CD4-positive, alpha-beta T cell treated with Interleukin-15 for 1 hour (primary cell): ENCODE measurements around the gene CRTC1.
"Not testable (repeated sequence)": the region's sequence is repeated elsewhere in the genome, so short reads cannot be mapped to it uniquely, and the experiment has no call there.

Source experiments
- DNase-seq: peaks from one replicate; pipeline ENCODE4 v3.0.0-alpha.2; 2020

The CRTC1 gene

DNA sequence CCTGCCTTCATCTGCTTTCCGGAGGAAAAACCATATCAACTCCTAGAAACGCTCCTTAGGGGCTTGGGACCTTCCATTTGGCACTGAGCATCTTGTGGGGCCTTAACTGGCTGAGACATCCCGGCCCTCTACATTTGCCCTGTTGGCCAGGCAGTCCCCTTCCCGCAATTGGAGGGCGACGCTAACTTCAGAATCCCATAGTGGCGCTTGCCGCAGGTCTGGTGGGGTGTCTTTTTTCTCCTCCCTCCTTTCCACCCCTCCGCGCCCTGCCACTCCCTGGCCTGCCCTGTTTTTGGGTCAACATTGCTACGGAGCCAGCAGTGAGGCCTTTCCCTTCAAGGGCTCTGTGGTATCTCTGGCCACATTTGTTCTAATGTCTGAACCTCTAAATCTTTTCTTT is 13.6 kb upstream of the CRTC1 start:
- no peak for DNase-seq

DNA sequence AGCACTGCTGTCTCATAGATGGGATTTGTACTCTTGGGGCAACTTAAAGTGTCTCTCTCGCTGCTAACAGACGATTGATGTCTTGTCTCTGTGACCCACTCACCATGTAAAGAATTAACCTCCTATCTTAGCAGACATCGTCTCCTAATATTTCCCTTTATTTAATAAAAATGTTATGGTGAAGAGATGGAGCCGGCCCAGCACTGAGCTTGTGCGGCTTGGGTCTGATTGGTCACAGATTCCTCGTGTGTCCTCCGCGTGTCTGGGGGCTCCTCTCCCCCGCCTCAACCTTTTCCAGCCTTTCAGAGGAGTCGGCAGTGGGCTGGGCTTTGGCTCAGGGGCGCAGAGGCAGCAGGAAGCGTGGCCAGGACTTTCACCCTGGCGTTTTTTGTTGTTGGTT is 13.2 kb upstream of the CRTC1 start:
- DNase-seq: no peak

GRCh38 chr19:18671303-18672043 is 12.0 kb upstream of the CRTC1 start:
- DNase-seq: no peak

GRCh38 chr19:18672044-18672451 is 11.4 kb upstream of the CRTC1 start:
- no peak for DNase-seq

DNA sequence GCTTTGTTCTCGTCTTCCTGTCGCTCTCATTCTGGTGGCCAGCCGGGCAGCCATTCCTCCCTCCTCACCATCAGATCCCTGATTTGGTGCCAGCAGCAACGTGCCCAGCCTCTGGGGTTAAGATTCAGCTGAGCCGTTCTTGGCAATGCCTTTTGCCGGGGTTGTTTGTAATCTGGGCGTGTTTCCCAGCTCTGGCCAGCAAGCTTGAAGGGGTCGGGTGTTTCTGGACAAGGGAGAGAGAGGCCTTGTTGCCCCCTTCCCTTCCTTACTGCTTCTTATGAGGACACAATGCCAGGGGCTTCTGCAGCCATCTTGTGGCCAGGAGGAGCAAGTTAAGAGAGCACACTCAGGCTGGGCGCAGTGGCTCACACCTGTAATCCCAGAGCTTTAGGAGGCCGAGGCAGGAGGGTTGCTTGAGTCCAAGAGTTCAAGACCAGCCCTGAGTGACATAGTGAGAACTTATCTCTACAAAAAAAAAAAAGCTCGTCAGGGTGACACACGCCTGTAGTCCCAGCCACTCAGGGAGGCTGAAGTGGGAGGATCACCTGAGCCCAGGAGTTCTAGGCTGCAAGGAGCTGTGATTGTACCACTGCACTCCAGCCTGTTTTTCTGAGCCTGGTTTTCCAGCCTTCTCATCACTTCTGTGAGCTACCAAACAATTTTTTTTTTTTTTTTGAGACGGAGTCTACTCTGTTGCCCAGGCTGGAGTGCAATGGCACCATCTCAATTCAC is 10.7 kb upstream of the CRTC1 start:
- no peak for DNase-seq

DNA sequence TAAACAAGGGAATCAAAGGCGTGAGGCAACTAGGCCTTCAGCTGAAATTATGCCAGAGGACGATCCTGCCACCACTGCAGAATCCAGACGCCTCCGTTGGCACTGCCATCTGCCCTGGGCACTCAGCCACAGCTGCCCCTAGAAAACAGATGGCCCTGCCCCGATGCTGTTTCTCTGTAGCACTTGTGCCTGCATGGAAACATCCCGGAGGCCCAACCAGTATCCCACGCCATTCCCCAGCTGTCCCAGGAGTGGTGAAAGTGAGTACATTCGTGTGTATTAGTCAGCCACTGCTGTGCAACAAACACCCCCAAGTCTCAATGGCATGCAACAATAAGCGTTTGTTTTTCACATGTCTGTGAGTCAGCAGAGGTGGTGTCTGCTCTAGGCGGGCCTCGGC is 8.9 kb upstream of the CRTC1 start:
- DNase-seq: no peak

DNA sequence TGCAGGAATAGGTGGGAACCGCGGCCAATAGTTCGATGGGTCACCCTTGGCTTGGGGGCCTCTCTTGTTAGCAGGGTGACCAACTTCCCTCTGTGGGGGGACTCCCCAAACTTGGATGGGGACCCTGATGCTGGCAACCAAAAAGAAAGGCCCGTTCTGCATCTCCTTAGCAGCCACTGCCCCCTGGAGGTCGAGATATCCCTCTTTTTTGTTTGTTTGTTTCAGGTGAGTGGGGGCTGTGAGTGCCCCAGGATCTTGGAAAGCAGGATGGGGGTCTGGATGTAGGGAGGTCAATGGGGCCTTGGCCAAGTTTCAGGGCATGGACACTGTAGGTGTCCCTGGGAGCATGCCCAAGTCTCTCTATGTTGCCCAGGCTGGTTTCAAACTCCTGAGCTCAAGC is 7.7 kb upstream of the CRTC1 start:
- no peak for DNase-seq

- no peak for DNase-seq
Observed at GRCh38 chr19:18676692-18677091, 6.8 kb upstream of the CRTC1 start.

- DNase-seq: no peak
Observed at GRCh38 chr19:18677156-18677555, 6.3 kb upstream of the CRTC1 start.

DNA sequence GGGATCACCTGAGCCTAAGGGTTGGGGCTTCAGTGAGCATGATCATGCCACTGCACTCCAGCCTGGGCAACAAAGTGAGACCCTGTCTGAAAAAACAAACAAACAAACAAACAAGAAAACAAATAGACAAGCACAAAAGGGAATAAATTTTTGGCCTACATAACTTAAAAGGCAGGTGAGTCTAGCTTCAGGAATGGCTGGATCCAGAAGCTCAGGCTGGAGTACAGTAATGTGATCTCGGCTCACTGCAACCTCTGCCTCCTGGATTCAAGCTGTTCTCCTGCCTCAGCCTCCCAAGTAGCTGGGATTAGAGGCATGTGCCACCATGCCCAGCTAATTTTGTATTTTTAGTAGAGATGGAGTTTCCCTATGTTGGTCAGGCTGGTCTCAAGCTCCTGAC is 3.3 kb upstream of the CRTC1 start:
- DNase-seq: not testable (repeated sequence)

GRCh38 chr19:18682807-18683108 is 722 bp upstream of the CRTC1 start:
- DNase-seq: no peak

GRCh38 chr19:18683958-18684641 is 620 bp downstream of the CRTC1 start:
- DNase-seq: no peak

DNA sequence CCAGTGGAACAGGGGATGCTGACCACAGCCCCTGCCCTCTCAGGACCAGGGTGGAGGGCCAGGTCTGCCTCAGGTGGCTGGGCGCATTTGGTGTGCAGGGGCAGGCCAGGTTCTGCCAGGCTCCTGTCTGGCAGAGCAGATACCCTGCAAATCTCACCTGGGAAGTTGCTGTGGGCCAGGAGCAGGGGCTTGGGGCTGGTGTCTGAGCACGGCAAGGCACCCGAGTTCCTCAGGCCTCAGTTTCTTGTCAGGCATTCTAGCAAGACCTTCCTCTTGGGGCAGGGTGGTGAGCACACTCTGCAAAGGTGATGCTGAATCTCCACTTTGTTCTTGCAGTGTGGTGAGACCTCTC is 1.1 kb downstream of the CRTC1 start:
- DNase-seq: no peak

- no peak for DNase-seq
Observed at GRCh38 chr19:18685597-18686190, 2.2 kb downstream of the CRTC1 start.

- no peak for DNase-seq
Observed at GRCh38 chr19:18687740-18688465, 4.4 kb downstream of the CRTC1 start.

DNA sequence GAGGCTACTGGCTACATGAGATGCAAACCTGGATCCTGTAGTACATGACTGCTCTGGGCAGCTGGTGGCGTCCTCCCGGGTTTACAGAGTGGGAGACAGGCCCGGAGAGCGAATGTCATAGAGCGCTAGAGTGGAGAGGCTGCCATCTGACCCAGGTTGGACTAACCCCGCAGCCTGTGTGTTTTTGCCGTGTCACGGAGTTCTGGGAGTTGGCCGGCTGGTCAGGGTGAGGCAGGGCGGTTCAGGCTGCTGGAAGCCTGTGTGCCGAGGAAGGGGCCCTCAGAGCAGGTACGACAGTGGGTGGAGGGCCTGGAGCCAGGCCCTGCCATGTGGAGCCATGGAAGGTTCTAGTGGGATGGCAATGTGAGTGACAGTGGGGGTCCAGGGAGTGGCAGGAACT is 12.5 kb downstream of the CRTC1 start:
- DNase-seq: no peak

DNA sequence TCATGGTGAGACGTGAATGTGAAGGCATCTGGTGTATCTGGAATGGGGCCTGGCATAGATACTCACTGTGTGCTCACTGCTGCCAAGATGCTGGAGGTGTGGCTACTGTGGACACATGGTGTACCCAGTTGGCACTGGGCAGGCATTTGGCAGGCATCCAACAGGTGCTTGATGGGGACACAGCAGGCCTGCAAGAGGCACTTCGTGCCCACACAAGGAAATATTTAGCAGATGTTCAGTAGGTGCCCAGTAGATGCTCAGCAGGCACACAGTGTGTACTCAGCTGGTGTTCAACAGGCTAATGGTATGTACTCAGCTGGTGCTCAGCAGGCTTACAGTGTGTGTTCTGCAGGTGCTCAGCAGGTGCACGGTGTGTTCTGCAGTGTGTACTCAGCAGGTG is 14.2 kb downstream of the CRTC1 start:
- DNase-seq: no peak

- no peak for DNase-seq
Observed at GRCh38 chr19:18698321-18699167, 15.1 kb downstream of the CRTC1 start.

- no peak for DNase-seq
Observed at GRCh38 chr19:18699403-18700054, 16.0 kb downstream of the CRTC1 start.

DNA sequence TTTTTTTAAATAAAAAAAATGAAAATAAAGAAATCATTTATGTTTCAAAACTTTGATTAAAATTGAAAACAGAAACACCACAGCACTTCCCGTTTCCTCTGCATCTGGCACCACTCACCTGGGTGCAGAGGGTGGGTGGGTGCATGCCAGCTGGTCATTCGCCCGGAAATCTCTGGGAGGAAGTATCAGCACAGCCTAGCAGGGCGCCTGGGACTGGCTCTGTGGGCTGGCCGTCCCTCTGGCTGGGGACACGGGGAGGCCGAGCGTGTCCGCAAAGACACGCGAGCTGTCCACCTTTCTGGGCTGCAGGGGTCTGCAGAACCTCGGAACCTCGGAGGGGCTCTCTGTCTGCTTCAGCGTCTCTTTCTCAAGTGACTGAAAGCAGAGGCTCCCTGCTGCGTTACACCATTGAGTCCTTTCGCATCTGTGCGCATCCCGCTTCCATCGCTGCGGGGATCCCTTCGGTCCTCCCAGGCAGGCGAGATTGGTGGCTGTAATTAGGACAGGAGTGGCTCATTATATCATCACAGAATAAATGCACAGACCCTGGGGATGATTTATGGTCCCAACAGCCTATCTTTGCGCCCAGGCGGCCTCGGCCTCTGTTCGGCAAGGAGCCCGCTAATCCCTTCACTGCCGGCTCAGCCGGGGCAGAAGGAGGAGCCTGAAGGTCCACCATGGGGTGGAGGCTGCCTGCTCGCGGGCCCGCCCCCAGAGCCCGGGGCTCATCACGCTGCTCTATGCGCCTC is 17.2 kb downstream of the CRTC1 start:
- peak; percentile 65 for DNase-seq

- no peak for DNase-seq
Observed at GRCh38 chr19:18701250-18701608, 17.7 kb downstream of the CRTC1 start.
